GM06990 (cell line): ENCODE data around the gene AMH.

Source experiments
- DNase-seq: peaks from one replicate; pipeline ENCODE4 v3.0.0-alpha.2; 2011; ENCODE audit not compliant: insufficient read length; ENCODE audit errors: extremely low read depth
- H3K27me3 ChIP-seq: replicated peaks from 2 replicates; pipeline ENCODE4 v1.6.0; 2011; ENCODE audit warnings: low read length; ENCODE audit not compliant: control insufficient read depth, insufficient read depth
- H3K36me3 ChIP-seq: 2 replicates; pipeline ENCODE4 v1.5.1; 2011; ENCODE audit warnings: low read length; ENCODE audit not compliant: control insufficient read depth, insufficient read depth
- H3K4me3 ChIP-seq: replicated peaks from 2 replicates; pipeline ENCODE4 v1.5.1; 2011; ENCODE audit warnings: low read depth, mild to moderate bottlenecking, control low read depth, low read length
- TF ChIP-seq, protein P1 (sequence below): IDR thresholded peaks from 2 replicates; pipeline ENCODE4 v1.5.1; 2011; ENCODE audit warnings: low read length, control low read depth, mild to moderate bottlenecking, inconsistent platforms; ENCODE audit not compliant: insufficient read depth, poor library complexity, severe bottlenecking

AMH gene

GRCh38 chr19:2282062-2282861 lies 33.1 kb downstream of the AMH start, which contains the start of gene PEAK3:
TSS of gene PEAK3 (minus strand) at chr19:2282175. CDS start at chr19:2280931, 1,244 bp downstream.
- Histone ChIP-seq H3K36me3 (no peaks in the 10 kb centered on the region), H3K4me3 (peak within 1 kb of the TSS; percentile 19; the same call in 1 of the 2 replicates), H3K27me3 (no peaks in the 10 kb centered on the region)
- TF ChIP-seq, protein P1, sequence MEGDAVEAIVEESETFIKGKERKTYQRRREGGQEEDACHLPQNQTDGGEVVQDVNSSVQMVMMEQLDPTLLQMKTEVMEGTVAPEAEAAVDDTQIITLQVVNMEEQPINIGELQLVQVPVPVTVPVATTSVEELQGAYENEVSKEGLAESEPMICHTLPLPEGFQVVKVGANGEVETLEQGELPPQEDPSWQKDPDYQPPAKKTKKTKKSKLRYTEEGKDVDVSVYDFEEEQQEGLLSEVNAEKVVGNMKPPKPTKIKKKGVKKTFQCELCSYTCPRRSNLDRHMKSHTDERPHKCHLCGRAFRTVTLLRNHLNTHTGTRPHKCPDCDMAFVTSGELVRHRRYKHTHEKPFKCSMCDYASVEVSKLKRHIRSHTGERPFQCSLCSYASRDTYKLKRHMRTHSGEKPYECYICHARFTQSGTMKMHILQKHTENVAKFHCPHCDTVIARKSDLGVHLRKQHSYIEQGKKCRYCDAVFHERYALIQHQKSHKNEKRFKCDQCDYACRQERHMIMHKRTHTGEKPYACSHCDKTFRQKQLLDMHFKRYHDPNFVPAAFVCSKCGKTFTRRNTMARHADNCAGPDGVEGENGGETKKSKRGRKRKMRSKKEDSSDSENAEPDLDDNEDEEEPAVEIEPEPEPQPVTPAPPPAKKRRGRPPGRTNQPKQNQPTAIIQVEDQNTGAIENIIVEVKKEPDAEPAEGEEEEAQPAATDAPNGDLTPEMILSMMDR, result no peak
- DNase-seq, result peak; percentile 60

- Histone ChIP-seq H3K36me3 (no peaks in the 10 kb centered on the region), H3K27me3 (no peaks in the 10 kb centered on the region), H3K4me3 (no peak overlapping the region)
- DNase-seq, result no peak
- TF ChIP-seq, protein P1, result no peak
These were observed 33.7 kb downstream of the AMH start for GRCh38 chr19:2282862-2283237.

GRCh38 chr19:2283835-2284507 lies 34.8 kb downstream of the AMH start:
- Histone ChIP-seq H3K36me3 (no peaks in the 10 kb centered on the region), H3K27me3 (no peaks in the 10 kb centered on the region), H3K4me3 (no peak overlapping the region)
- no peak for DNase-seq
- TF ChIP-seq, protein P1, result no peak

GRCh38 chr19:2286402-2287140 lies 37.4 kb downstream of the AMH start:
- DNase-seq, result no peak
- no peaks in the 10 kb centered on the region for H3K36me3 ChIP-seq
- no peaks in the 10 kb centered on the region for H3K27me3 ChIP-seq
- TF ChIP-seq, protein P1, result no peak
- no peak overlapping the region for H3K4me3 ChIP-seq

DNA sequence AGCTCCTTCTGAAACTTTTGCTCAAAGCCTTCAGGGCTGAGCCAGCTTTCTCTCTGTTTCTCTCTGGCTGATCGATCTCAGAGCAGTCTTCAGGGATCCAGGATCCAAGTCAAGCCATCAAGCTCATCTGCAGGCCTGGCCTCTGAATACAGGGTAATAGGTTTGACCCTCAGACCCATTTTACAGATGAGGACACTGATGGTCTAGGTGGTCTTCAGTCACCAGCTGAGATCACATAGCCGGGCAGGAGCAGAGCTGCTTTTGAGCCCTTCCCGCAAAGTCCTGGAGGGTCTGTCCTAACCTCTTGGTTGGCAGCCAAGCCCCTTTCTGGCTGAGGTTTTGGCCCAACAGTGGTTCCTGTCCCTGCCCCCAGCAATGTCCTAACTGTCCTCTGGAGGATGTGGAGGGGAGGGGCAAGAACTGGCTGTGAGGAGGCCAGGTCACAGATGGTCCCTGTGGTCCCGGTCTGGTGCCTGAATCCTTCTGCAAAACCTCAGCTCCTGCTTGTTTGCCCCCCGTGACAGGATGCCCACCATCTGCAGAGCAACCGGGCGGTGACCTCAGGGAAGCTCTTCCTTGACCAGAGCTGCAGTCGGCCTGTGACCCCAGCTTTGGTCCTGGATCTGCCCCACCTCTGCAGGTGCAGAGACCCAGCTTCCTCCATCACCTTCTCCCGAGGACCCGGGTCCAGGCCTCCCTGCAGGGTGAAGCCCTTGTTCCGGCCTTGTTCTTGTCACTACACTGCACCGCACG lies 38.6 kb downstream of the AMH start:
- no peak for DNase-seq
- TF ChIP-seq, protein P1, result no peak
- Histone ChIP-seq H3K4me3 (no peak overlapping the region), H3K27me3 (no peaks in the 10 kb centered on the region), H3K36me3 (no peaks in the 10 kb centered on the region; the same call in 1 of the 2 replicates)
